ENCODE data around the gene ZNF697. TPM values are rescaled to one million over a fixed set of nuclear protein-coding genes. Genes with fewer than 3 reads are reported as not detected.
"Not testable (repeated sequence)": the region's sequence is repeated elsewhere in the genome, so short reads cannot be mapped to it uniquely, and the experiment has no call there.

ZNF697 gene
- total RNA-seq, 1 experiment from 2014 or later: 4.5 TPM

- DNase-seq (ENCODE audit: low spot score): no peak
- in situ Hi-C loops (cut with HindIII; ENCODE audit: low sequenced_read_pairs): no loop called here
Observed at GRCh38 chr1:119635811-119636390, 12.2 kb downstream of the ZNF697 start.

GRCh38 chr1:119634016-119634415 is 14.1 kb downstream of the ZNF697 start:
- DNase-seq (ENCODE audit: low spot score): no peak
- in situ Hi-C loops (cut with HindIII; ENCODE audit: low sequenced_read_pairs): no loop called here

- in situ Hi-C loops (cut with HindIII; ENCODE audit: low sequenced_read_pairs): no loop called here
- no peak for DNase-seq (ENCODE audit: low spot score)
Observed at GRCh38 chr1:119633575-119633974, 14.5 kb downstream of the ZNF697 start.

- in situ Hi-C loops (cut with HindIII; ENCODE audit: low sequenced_read_pairs): no loop called here
- no peak for DNase-seq (ENCODE audit: low spot score)
Observed at GRCh38 chr1:119632841-119633240, 15.2 kb downstream of the ZNF697 start.

- no peak for DNase-seq (ENCODE audit: low spot score)
- in situ Hi-C loops (cut with HindIII; ENCODE audit: low sequenced_read_pairs): no loop called here
Observed at GRCh38 chr1:119632103-119632490, 16.0 kb downstream of the ZNF697 start.

- in situ Hi-C loops (cut with HindIII; ENCODE audit: low sequenced_read_pairs): no loop called here
- DNase-seq (ENCODE audit: low spot score): peak; percentile 57
Observed at GRCh38 chr1:119631433-119632102, 16.5 kb downstream of the ZNF697 start.

- peak; percentile 57 for DNase-seq (ENCODE audit: low spot score)
- in situ Hi-C loops (cut with HindIII; ENCODE audit: low sequenced_read_pairs): no loop called here
Observed at GRCh38 chr1:119631086-119631432, 17.0 kb downstream of the ZNF697 start.

GRCh38 chr1:119626841-119627240 is 21.2 kb downstream of the ZNF697 start:
- in situ Hi-C loops (cut with HindIII; ENCODE audit: low sequenced_read_pairs): no loop called here
- DNase-seq (ENCODE audit: low spot score): no peak

- DNase-seq (ENCODE audit: low spot score): no peak
- in situ Hi-C loops (cut with HindIII; ENCODE audit: low sequenced_read_pairs): no loop called here
Observed at GRCh38 chr1:119626011-119626545, 22.0 kb downstream of the ZNF697 start.

- no peak for DNase-seq (ENCODE audit: low spot score)
- in situ Hi-C loops (cut with HindIII; ENCODE audit: low sequenced_read_pairs): no loop called here
Observed at GRCh38 chr1:119623678-119624077, 24.4 kb downstream of the ZNF697 start.

GRCh38 chr1:119623193-119623515 is 24.9 kb downstream of the ZNF697 start:
- in situ Hi-C loops (cut with HindIII; ENCODE audit: low sequenced_read_pairs): no loop called here
- no peak for DNase-seq (ENCODE audit: low spot score)

- DNase-seq (ENCODE audit: low spot score): no peak
- in situ Hi-C loops (cut with HindIII; ENCODE audit: low sequenced_read_pairs): no loop called here
Observed at GRCh38 chr1:119622311-119623192, 25.5 kb downstream of the ZNF697 start.

GRCh38 chr1:119621705-119622104 is 26.4 kb downstream of the ZNF697 start:
- no peak for DNase-seq (ENCODE audit: low spot score)
- in situ Hi-C loops (cut with HindIII; ENCODE audit: low sequenced_read_pairs): no loop called here

- in situ Hi-C loops (cut with HindIII; ENCODE audit: low sequenced_read_pairs): no loop called here
- DNase-seq (ENCODE audit: low spot score): no peak
Observed at GRCh38 chr1:119617751-119618691, 30.0 kb downstream of the ZNF697 start.

GRCh38 chr1:119616748-119617147 is 31.3 kb downstream of the ZNF697 start:
- in situ Hi-C loops (cut with HindIII; ENCODE audit: low sequenced_read_pairs); DNase-seq (ENCODE audit: low spot score): not testable (repeated sequence)

- DNase-seq (ENCODE audit: low spot score); in situ Hi-C loops (cut with HindIII; ENCODE audit: low sequenced_read_pairs): not testable (repeated sequence)
Observed at GRCh38 chr1:119615100-119615499, 33.0 kb downstream of the ZNF697 start.

- in situ Hi-C loops (cut with HindIII; ENCODE audit: low sequenced_read_pairs): no loop called here
- peak; percentile 79 for DNase-seq (ENCODE audit: low spot score)
Observed at GRCh38 chr1:119613769-119614720, 34.0 kb downstream of the ZNF697 start.

GRCh38 chr1:119611701-119612113 is 36.4 kb downstream of the ZNF697 start:
- DNase-seq (ENCODE audit: low spot score): peak; percentile 52
- in situ Hi-C loops (cut with HindIII; ENCODE audit: low sequenced_read_pairs): no loop called here
